H1 (cell line): ENCODE results near the gene BTNL3. TPM values are rescaled to one million over a fixed set of nuclear protein-coding genes. Genes with fewer than 3 reads are reported as not detected.

Experiments used
- CTCF ChIA-PET: fragments of 300-600 bp; sonication (Branson Sonifier 250); formaldehyde crosslinking; loops from one replicate; lab custom pipeline; 2021; ENCODE audit not compliant: partially characterized antibody; lab: Charles Lee
- POLR2A ChIA-PET: fragments of 300-600 bp; sonication (Branson Sonifier 250); formaldehyde crosslinking; loops from one replicate; lab custom pipeline; 2021; ENCODE audit warnings: inconsistent platforms; ENCODE audit not compliant: partially characterized antibody; lab: Charles Lee
- DNase-seq, 2 experiments: peaks; one replicate each; pipeline versions ENCODE4 v3.0.0 to v3.0.0-alpha.2; 2010 to 2022; ENCODE audit warnings: low spot score in 2 of 2, low read depth in 1 of 2, mixed read lengths in 1 of 2
- FAIRE-seq: peaks from 2 replicates; lab custom pipeline; 2011; peaks lifted over from hg19 to GRCh38; lab: Jason Lieb, UNC
- H2AFZ ChIP-seq: 2 replicates; pipeline ENCODE4 v1.8.1; 2012; ENCODE audit warnings: low read length, inconsistent platforms
- H2AK5ac ChIP-seq: 2 replicates; pipeline ENCODE4 v1.6.1; 2013; ENCODE audit warnings: low read depth, low read length
- H2BK120ac ChIP-seq: replicated peaks from 2 replicates; pipeline ENCODE3; 2013; ENCODE audit warnings: low read depth, low read length, inconsistent platforms
- H2BK12ac ChIP-seq: 2 replicates; pipeline ENCODE4 v1.6.1; 2013; ENCODE audit warnings: low read depth, low read length
- H2BK15ac ChIP-seq: 2 replicates; pipeline ENCODE4 v1.6.1; 2013; ENCODE audit warnings: low read length
- H2BK20ac ChIP-seq: 2 replicates; pipeline ENCODE4 v1.6.1; 2013; ENCODE audit warnings: low read length
- H2BK5ac ChIP-seq: 2 replicates; pipeline ENCODE4 v1.6.1; 2013; ENCODE audit warnings: low read depth, low read length
- H3K14ac ChIP-seq: 2 replicates; pipeline ENCODE4 v1.6.1; 2013; ENCODE audit warnings: inconsistent platforms; ENCODE audit not compliant: insufficient read length
- H3K18ac ChIP-seq: 2 replicates; pipeline ENCODE4 v1.6.1; 2013; ENCODE audit warnings: low read length; ENCODE audit errors: extremely low read depth
- H3K23ac ChIP-seq: 2 replicates; pipeline ENCODE4 v1.6.1; 2013; ENCODE audit warnings: inconsistent platforms; ENCODE audit not compliant: insufficient read length
- H3K23me2 ChIP-seq: 2 replicates; pipeline ENCODE4 v1.6.1; 2013; ENCODE audit warnings: low read depth, low read length
- H3K27ac ChIP-seq: 2 replicates; pipeline ENCODE4 v1.6.1; 2011; ENCODE audit warnings: low read depth, low read length, inconsistent platforms
- H3K27me3 ChIP-seq, 4 experiments: replicated peaks in 1 of 4; 1 replicate in 1 of 4; 2 replicates in 3 of 4; pipeline versions ENCODE4 v1.6.1 to v1.8.1; 2011 to 2013; ENCODE audit warnings: low read length in 3 of 4, mild to moderate bottlenecking in 3 of 4, inconsistent platforms in 2 of 4, mixed read lengths in 2 of 4, moderate library complexity in 1 of 4; ENCODE audit not compliant: control insufficient read depth in 3 of 4, insufficient read depth in 3 of 4; ENCODE audit errors: extremely low read depth in 1 of 4
- H3K36me3 ChIP-seq, 4 experiments: 2 replicates each; pipeline versions ENCODE4 v1.6.1 to v1.8.1; 2011 to 2013; ENCODE audit warnings: mild to moderate bottlenecking in 4 of 4, low read length in 3 of 4, moderate library complexity in 2 of 4, control low read depth in 1 of 4, inconsistent platforms in 1 of 4; ENCODE audit not compliant: insufficient read depth in 4 of 4, control insufficient read depth in 2 of 4
- H3K4ac ChIP-seq: replicated peaks from 2 replicates; pipeline ENCODE3; 2013; ENCODE audit warnings: low read length, low read depth, mixed read lengths, inconsistent platforms; ENCODE audit not compliant: insufficient read length
- H3K4me1 ChIP-seq, 4 experiments: replicated peaks in 1 of 4; 1 replicate in 1 of 4; 2 replicates in 3 of 4; pipeline versions ENCODE4 v1.6.1 to v1.8.1; 2011 to 2013; ENCODE audit warnings: low read length in 3 of 4, inconsistent platforms in 2 of 4, mixed read lengths in 1 of 4; ENCODE audit not compliant: insufficient read depth in 4 of 4, control insufficient read depth in 3 of 4
- H3K4me2 ChIP-seq, 2 experiments: 2 replicates each; pipeline versions ENCODE4 v1.6.1 to v1.8.1; 2011 to 2013; ENCODE audit warnings: low read depth in 2 of 2, low read length in 2 of 2, control low read depth in 1 of 2, inconsistent platforms in 1 of 2, mild to moderate bottlenecking in 1 of 2; ENCODE audit not compliant: insufficient read depth in 1 of 2
- H3K4me3 ChIP-seq, 4 experiments: fragments of 200-600, 300-600 bp in 1 of 4; sonication (generic), shearing (Covaris generic), sonication (Bioruptor Twin) in 1 of 4; 2 replicates each; pipeline versions ENCODE4 v1.5.1 to v1.8.1; 2011 to 2016; ENCODE audit warnings: low read length in 4 of 4, low read depth in 3 of 4, control low read depth in 2 of 4, inconsistent platforms in 2 of 4, mild to moderate bottlenecking in 2 of 4, mixed read lengths in 1 of 4, moderate library complexity in 1 of 4; ENCODE audit not compliant: insufficient read depth in 2 of 4; ENCODE audit errors: extremely low read depth in 1 of 4
- H3K56ac ChIP-seq: replicated peaks from 2 replicates; pipeline ENCODE3; 2013; ENCODE audit warnings: low read depth, mild to moderate bottlenecking, mixed read lengths, low read length, inconsistent platforms; ENCODE audit not compliant: insufficient read length
- H3K79me1 ChIP-seq: 2 replicates; pipeline ENCODE4 v1.6.1; 2013; ENCODE audit warnings: low read depth, low read length, control low read depth
- H3K79me2 ChIP-seq, 2 experiments: 2 replicates each; pipeline versions ENCODE4 v1.6.1 to v1.8.1; 2012 to 2013; ENCODE audit warnings: low read length in 2 of 2, mild to moderate bottlenecking in 2 of 2, inconsistent platforms in 1 of 2; ENCODE audit not compliant: insufficient read depth in 2 of 2, control insufficient read depth in 1 of 2
- H3K9ac ChIP-seq, 4 experiments: replicated peaks in 1 of 4; 1 replicate in 1 of 4; 2 replicates in 3 of 4; pipeline versions ENCODE4 v1.6.1 to v1.8.1; 2011 to 2013; ENCODE audit warnings: low read depth in 3 of 4, low read length in 3 of 4, control low read depth in 2 of 4, mild to moderate bottlenecking in 2 of 4, moderate library complexity in 2 of 4, inconsistent platforms in 1 of 4; ENCODE audit errors: extremely low read depth in 1 of 4
- H3K9me3 ChIP-seq, 2 experiments: 2 replicates each; pipeline versions ENCODE4 v1.6.1 to v1.8.1; 2012 to 2013; ENCODE audit warnings: mild to moderate bottlenecking in 2 of 2, moderate library complexity in 2 of 2, control low read depth in 1 of 2, inconsistent platforms in 1 of 2, low read depth in 1 of 2, low read length in 1 of 2, mixed read lengths in 1 of 2; ENCODE audit not compliant: insufficient read depth in 2 of 2
- H4K20me1 ChIP-seq, 2 experiments: replicated peaks in 1 of 2; 2 replicates each; pipeline versions ENCODE3 to v1.8.1; 2011 to 2013; ENCODE audit warnings: inconsistent platforms in 2 of 2, low read length in 2 of 2, mild to moderate bottlenecking in 1 of 2; ENCODE audit not compliant: insufficient read depth in 2 of 2, control insufficient read depth in 1 of 2
- H4K5ac ChIP-seq: 2 replicates; pipeline ENCODE4 v1.6.1; 2013; ENCODE audit warnings: low read length, low read depth, mixed read lengths, inconsistent platforms; ENCODE audit not compliant: insufficient read length
- H4K8ac ChIP-seq: 2 replicates; pipeline ENCODE4 v1.8.0; 2013; ENCODE audit warnings: mild to moderate bottlenecking, moderate library complexity, low read length, inconsistent platforms; ENCODE audit not compliant: insufficient read depth; ENCODE audit errors: extremely low read depth
- H4K91ac ChIP-seq: replicated peaks from 2 replicates; pipeline ENCODE3; 2013; ENCODE audit warnings: low read length, mixed read lengths, inconsistent platforms; ENCODE audit not compliant: insufficient read length
- KDM1A ChIP-seq: fragments of 200-600, 300-600 bp; sonication (generic); IDR thresholded peaks from 2 replicates; pipeline ENCODE4 v1.7.1; 2016; ENCODE audit warnings: mild to moderate bottlenecking, low read length, borderline replicate concordance
- NRF1 ChIP-seq: IDR thresholded peaks from 2 replicates; pipeline ENCODE4 v1.6.1; 2011; ENCODE audit warnings: mild to moderate bottlenecking, low read depth, low read length, improper control_type of control experiment
- POLR2A ChIP-seq, 2 experiments: IDR thresholded peaks; 1 replicate in 1 of 2; 2 replicates in 1 of 2; pipeline ENCODE4 v1.6.1; 2011; ENCODE audit warnings: low read depth in 2 of 2, low read length in 2 of 2, mild to moderate bottlenecking in 2 of 2; ENCODE audit errors: control extremely low read depth in 1 of 2
- TAF1 ChIP-seq: IDR thresholded peaks from 2 replicates; pipeline ENCODE4 v1.6.1; 2011; ENCODE audit warnings: mild to moderate bottlenecking, low read depth, low read length
- WGBS, 2 experiments: shearing (Covaris generic) in 1 of 2; methylation state at CpG; one replicate each; pipeline versions ENCODE4 v1.1.6 to v1.1.7; 2013 to 2015; ENCODE audit warnings: low lambda C conversion rate in 2 of 2, mixed read lengths in 2 of 2, inconsistent platforms in 1 of 2, low coverage in 1 of 2, missing lambda C conversion rate in 1 of 2; ENCODE audit not compliant: insufficient replicate concordance in 2 of 2, insufficient coverage in 1 of 2, insufficient read length in 1 of 2; ENCODE audit errors: extremely low coverage in 1 of 2, missing lambda C conversion rate in 1 of 2; 5-methylcytosine and 5-hydroxymethylcytosine counted together
- polyA plus RNA-seq, 7 experiments: library from polyadenylated mRNA; depleted of rRNA in 3 of 7; stranded (reverse) in 5 of 7; unstranded in 2 of 7; fragments of >200 nt in 5 of 7; fragments of 200-250 nt in 2 of 7; gene quantifications; 1 replicate in 5 of 7; 2 replicates in 1 of 7; 4 replicates in 1 of 7; pipeline versions ENCODE4 v1.2.1 to v1.2.3, GENCODE V29; 2011 to 2013; ENCODE audit warnings: missing spikeins in 2 of 7, mixed read lengths in 2 of 7
- total RNA-seq: library from RNA; stranded (reverse); fragmentation: NEBNext Ultra II Directional; extraction: Animal tissue kit (Norgen Biotek cat#: 25700); gene quantifications from 2 replicates; pipeline ENCODE4 v1.2.1, GENCODE V29; 2021

BTNL3 gene
- total and polyA plus RNA-seq, 2 of the 8 experiments (the other 6 are each of a cell fraction or from before 2014, with no cell fraction given) = not detected

- no peak overlapping the region; the same call in 1 of the 2 replicates for H4K8ac ChIP-seq
- H3K23ac ChIP-seq = no peak overlapping the region
- peak overlapping the region; percentile 83; the same call in 1 of the 2 replicates for H2BK15ac ChIP-seq
- no peaks in the 10 kb centered on the region for H3K79me2 ChIP-seq
- peaks cover 0 to 3% (median 0%) of the 10 kb centered on the region in 4 experiments; a peak in 1 of 7 replicates for H3K27me3 ChIP-seq
- no peaks in the 10 kb centered on the region for H3K79me1 ChIP-seq
- H3K56ac ChIP-seq = no peak overlapping the region
- H2BK5ac ChIP-seq = no peak overlapping the region; the same call in 1 of the 2 replicates
- H3K4me1 ChIP-seq = peaks cover 0 to 4% (median 2%) of the 10 kb centered on the region in 4 experiments; a peak in 4 of 7 replicates
- peaks cover 2% of the 10 kb centered on the region; the same call in 1 of the 2 replicates for H3K23me2 ChIP-seq
- no peak overlapping the region for H3K9ac ChIP-seq
- TF ChIP-seq NRF1 (no peak), POLR2A (IDR thresholded peaks at IDR 0.05; ENCODE audit: control extremely low read depth in 1 of 2, low read depth in 2 of 2, low read length in 2 of 2) (no peak), TAF1 (no peak), KDM1A (no peak)
- H2AFZ ChIP-seq = peak overlapping the region; percentile 61; the same call in 1 of the 2 replicates
- peak overlapping the region; percentile 20 to 49 (median 34); a peak in 7 of 8 replicates for H3K4me3 ChIP-seq
- no peaks in the 10 kb centered on the region for H3K36me3 ChIP-seq
- no peak overlapping the region for H3K4ac ChIP-seq
- H4K20me1 ChIP-seq = no peaks in the 10 kb centered on the region
- no peak overlapping the region for H2AK5ac ChIP-seq
- no peak overlapping the region for H3K27ac ChIP-seq
- H3K4me2 ChIP-seq = peak overlapping the region; percentile 54 to 75
- CTCF ChIA-PET = interaction anchor here (0.6 to 0.9 kb wide), 2 partner anchors 11 to 158 kb away, joined by 3 read pairs; no protein-coding TSS in a partner anchor
- H3K14ac ChIP-seq = no peak overlapping the region
- peak overlapping the region; percentile 72 for H4K91ac ChIP-seq
- no peak for FAIRE-seq
- H2BK120ac ChIP-seq = no peak overlapping the region
- H4K5ac ChIP-seq = no peak overlapping the region
- POLR2A ChIA-PET = interaction anchor here (1.4 to 2.7 kb wide), 2 partner anchors 9 to 12 kb away, joined by 4 to 11 read pairs; partner anchors contain the start of gene BTNL9
- peak overlapping the region; percentile 55; the same call in 1 of the 2 replicates for H2BK12ac ChIP-seq
- H3K9me3 ChIP-seq = peaks cover 3 to 4% of the 10 kb centered on the region in 2 experiments; a peak in 1 of 4 replicates
- no peak for DNase-seq
- 64% methylated on average over 11 of the region's 11 CpGs; no CpG with 5 or more reads in 1 of the 2 experiments for WGBS, 2 experiments
- no peak overlapping the region for H3K18ac ChIP-seq
- H2BK20ac ChIP-seq = no peak overlapping the region
These were observed 38.9 kb downstream of the BTNL3 start for GRCh38 chr5:181027452-181028031.
